ENCODE results near the gene OPRD1. TPM values are rescaled to one million over a fixed set of nuclear protein-coding genes. Genes with fewer than 3 reads are reported as not detected.

The OPRD1 gene
- polyA plus RNA-seq, 1 of the 3 experiments (the other 2 are of a cell fraction), result 0.07 TPM

DNA sequence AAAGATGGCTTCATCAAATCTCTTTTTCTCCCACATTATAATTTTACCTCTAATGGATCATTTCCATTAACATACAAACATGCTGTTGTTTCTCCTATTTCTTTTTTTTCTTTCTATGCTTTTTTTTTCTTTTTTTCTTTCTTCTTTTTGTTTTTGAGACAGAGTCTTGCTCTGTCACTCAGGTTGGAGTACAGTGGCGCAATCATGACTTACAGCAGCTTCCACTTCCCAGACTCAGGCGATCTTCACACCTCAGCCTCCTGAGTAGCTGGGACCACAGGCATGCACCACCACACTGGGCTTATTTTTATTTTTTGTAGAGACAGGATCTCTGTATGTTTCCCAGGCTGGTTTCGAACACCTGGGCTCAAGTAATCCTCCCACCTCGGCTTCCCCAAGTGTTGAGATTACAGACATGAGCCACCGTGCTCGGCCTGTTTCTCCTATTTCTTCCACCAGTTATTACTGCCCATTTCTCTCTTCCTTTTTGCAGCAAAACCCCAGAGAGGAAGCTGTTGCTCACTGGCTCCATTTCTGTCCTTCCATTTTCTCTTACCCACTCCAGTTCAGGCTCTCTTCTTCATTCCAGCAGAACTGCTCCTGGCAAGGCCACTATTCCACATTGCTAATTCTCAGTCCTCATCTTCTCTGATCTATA lies 32.1 kb upstream of the OPRD1 start (continued):
- TF ChIP-seq, protein P1, sequence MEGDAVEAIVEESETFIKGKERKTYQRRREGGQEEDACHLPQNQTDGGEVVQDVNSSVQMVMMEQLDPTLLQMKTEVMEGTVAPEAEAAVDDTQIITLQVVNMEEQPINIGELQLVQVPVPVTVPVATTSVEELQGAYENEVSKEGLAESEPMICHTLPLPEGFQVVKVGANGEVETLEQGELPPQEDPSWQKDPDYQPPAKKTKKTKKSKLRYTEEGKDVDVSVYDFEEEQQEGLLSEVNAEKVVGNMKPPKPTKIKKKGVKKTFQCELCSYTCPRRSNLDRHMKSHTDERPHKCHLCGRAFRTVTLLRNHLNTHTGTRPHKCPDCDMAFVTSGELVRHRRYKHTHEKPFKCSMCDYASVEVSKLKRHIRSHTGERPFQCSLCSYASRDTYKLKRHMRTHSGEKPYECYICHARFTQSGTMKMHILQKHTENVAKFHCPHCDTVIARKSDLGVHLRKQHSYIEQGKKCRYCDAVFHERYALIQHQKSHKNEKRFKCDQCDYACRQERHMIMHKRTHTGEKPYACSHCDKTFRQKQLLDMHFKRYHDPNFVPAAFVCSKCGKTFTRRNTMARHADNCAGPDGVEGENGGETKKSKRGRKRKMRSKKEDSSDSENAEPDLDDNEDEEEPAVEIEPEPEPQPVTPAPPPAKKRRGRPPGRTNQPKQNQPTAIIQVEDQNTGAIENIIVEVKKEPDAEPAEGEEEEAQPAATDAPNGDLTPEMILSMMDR (IDR thresholded peaks at IDR 0.05), result no peak
- TF ChIP-seq RAD21 (IDR thresholded peaks at IDR 0.05; ENCODE audit: low read length), result no peak
- TF ChIP-seq FOXJ3 (CRISPR knock-in tag; IDR thresholded peaks at IDR 0.05), result no peak
- no peak for TF ChIP-seq GABPA (IDR thresholded peaks at IDR 0.05; ENCODE audit: low read depth)
- TF ChIP-seq RXRA (IDR thresholded peaks at IDR 0.05; ENCODE audit: borderline replicate concordance, low read depth), result no peak
- TF ChIP-seq GATA2 (CRISPR knock-in tag; IDR thresholded peaks at IDR 0.05), result no peak
- TF ChIP-seq, protein P2, sequence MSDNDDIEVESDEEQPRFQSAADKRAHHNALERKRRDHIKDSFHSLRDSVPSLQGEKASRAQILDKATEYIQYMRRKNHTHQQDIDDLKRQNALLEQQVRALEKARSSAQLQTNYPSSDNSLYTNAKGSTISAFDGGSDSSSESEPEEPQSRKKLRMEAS (IDR thresholded peaks at IDR 0.05; ENCODE audit: low read depth), result no peak
- no peak for TF ChIP-seq MEF2A (IDR thresholded peaks at IDR 0.05; ENCODE audit: borderline replicate concordance, low read depth)
- no peak for TF ChIP-seq ELF1 (IDR thresholded peaks at IDR 0.05)

DNA sequence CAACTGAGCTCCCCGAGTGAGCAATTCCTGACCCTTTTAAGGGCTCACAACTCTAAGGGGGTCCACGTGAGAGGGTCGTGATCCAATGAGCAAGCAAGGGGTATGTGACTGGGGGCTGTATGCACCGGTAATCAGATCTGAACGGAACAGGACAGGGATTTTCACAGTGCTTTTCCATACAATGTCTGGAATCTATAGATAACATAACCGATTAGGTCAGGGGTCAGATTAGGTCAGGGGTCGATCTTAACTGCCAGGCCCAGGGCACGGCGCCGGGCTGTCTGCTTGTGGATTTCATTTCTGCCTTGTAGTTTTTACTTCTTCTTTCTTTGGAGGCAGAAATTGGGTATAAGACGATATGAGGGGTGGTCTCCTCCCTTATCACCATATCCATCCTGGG lies 30.7 kb upstream of the OPRD1 start:
- 84% methylated on average over 11 of the region's 11 CpGs for WGBS (ENCODE audit: low lambda C conversion rate)
- no peak for TF ChIP-seq CHD2 (IDR thresholded peaks at IDR 0.05; ENCODE audit: low read length, partially characterized antibody)
- TF ChIP-seq, protein P3, sequence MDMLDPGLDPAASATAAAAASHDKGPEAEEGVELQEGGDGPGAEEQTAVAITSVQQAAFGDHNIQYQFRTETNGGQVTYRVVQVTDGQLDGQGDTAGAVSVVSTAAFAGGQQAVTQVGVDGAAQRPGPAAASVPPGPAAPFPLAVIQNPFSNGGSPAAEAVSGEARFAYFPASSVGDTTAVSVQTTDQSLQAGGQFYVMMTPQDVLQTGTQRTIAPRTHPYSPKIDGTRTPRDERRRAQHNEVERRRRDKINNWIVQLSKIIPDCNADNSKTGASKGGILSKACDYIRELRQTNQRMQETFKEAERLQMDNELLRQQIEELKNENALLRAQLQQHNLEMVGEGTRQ (IDR thresholded peaks at IDR 0.05; ENCODE audit: borderline replicate concordance, low read depth, low read length), result no peak
- no peaks in the 10 kb centered on the region for H3K27me3 ChIP-seq (ENCODE audit: insufficient read depth)
- H3K4me3 ChIP-seq (ENCODE audit: low read depth in 2 of 2, low read length in 1 of 2), result no peak overlapping the region
- no peaks in the 10 kb centered on the region for H3K9me2 ChIP-seq
- H4K20me1 ChIP-seq (ENCODE audit: insufficient read depth), result no peaks in the 10 kb centered on the region
- no peak for DNase-seq
- H3K9ac ChIP-seq, result no peak overlapping the region
- POLR2A ChIA-PET, result no interaction called here
- H3F3A ChIP-seq (replicated peaks; ENCODE audit: insufficient read depth), result no peaks in the 10 kb centered on the region
- no peak overlapping the region for H2AFZ ChIP-seq (ENCODE audit: low read depth)
- H3K4me2 ChIP-seq, result no peak overlapping the region
- no peaks in the 10 kb centered on the region for H3K79me2 ChIP-seq (ENCODE audit: insufficient read depth)
- no peaks in the 10 kb centered on the region for H3K36me3 ChIP-seq (replicated peaks in 1 of 2; ENCODE audit: control insufficient read depth in 1 of 2, insufficient read depth in 2 of 2, low read length in 1 of 2)
- CTCF ChIA-PET, result interaction anchor here (39.4 kb wide), 1 partner anchor 94 kb away, joined by 894 read pairs; no protein-coding TSS in a partner anchor
- no peak overlapping the region for H3K27ac ChIP-seq (ENCODE audit: low read depth in 2 of 2, low read length in 1 of 2)
- no peaks in the 10 kb centered on the region for H3K9me3 ChIP-seq
- H3K4me1 ChIP-seq (ENCODE audit: control insufficient read depth in 1 of 2, insufficient read depth in 2 of 2, low read depth in 1 of 2, low read length in 1 of 2), result no peaks in the 10 kb centered on the region; a peak in 1 of 4 replicates

DNA sequence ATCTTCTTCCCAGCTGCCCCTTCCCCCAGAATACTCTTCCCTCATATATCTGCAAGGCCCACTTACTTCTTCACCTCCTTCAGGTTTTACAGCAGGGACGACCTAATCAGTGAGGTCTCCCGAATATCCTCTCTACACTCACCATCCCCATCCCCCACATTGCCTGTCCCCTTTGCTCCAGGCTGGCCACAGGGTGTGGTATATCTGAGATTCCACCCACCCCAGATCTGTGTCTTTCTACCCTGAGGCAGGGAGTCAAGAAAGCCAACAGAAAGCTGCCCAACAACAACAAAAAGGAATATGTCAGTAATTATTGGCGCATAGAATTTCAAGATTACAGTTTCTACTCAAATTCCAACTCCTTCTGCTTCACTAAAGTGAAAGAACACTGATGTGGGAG lies 30.0 kb upstream of the OPRD1 start:
- no peak overlapping the region for H3K4me3 ChIP-seq (ENCODE audit: low read depth in 2 of 2, low read length in 1 of 2)
- H3K27ac ChIP-seq (ENCODE audit: low read depth in 2 of 2, low read length in 1 of 2), result no peak overlapping the region
- H3F3A ChIP-seq (replicated peaks; ENCODE audit: insufficient read depth), result no peaks in the 10 kb centered on the region
- no peaks in the 10 kb centered on the region for H3K79me2 ChIP-seq (ENCODE audit: insufficient read depth)
- 86% methylated on average over 3 of the region's 3 CpGs for WGBS (ENCODE audit: low lambda C conversion rate)
- H3K9me2 ChIP-seq, result no peaks in the 10 kb centered on the region
- H4K20me1 ChIP-seq (ENCODE audit: insufficient read depth), result no peaks in the 10 kb centered on the region
- no peak for DNase-seq
- no peaks in the 10 kb centered on the region; a peak in 1 of 4 replicates for H3K4me1 ChIP-seq (ENCODE audit: control insufficient read depth in 1 of 2, insufficient read depth in 2 of 2, low read depth in 1 of 2, low read length in 1 of 2)
- H3K4me2 ChIP-seq, result no peak overlapping the region
- no peak overlapping the region for H2AFZ ChIP-seq (ENCODE audit: low read depth)
- H3K9me3 ChIP-seq, result no peaks in the 10 kb centered on the region
- TF ChIP-seq CHD2 (IDR thresholded peaks at IDR 0.05; ENCODE audit: low read length, partially characterized antibody), result no peak
- TF ChIP-seq, protein P4, sequence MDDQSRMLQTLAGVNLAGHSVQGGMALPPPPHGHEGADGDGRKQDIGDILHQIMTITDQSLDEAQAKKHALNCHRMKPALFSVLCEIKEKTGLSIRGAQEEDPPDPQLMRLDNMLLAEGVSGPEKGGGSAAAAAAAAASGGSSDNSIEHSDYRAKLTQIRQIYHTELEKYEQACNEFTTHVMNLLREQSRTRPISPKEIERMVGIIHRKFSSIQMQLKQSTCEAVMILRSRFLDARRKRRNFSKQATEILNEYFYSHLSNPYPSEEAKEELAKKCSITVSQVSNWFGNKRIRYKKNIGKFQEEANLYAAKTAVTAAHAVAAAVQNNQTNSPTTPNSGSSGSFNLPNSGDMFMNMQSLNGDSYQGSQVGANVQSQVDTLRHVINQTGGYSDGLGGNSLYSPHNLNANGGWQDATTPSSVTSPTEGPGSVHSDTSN (IDR thresholded peaks at IDR 0.05), result no peak
- H3K9ac ChIP-seq, result no peak overlapping the region
- CTCF ChIA-PET, result interaction anchor here (1.1 to 39.4 kb wide), 4 partner anchors 14 to 139 kb away, joined by 3 to 894 read pairs (median 4); partner anchors contain the start of gene TAF12
- POLR2A ChIA-PET, result no interaction called here
- H3K36me3 ChIP-seq (replicated peaks in 1 of 2; ENCODE audit: control insufficient read depth in 1 of 2, insufficient read depth in 2 of 2, low read length in 1 of 2), result no peaks in the 10 kb centered on the region
- no peaks in the 10 kb centered on the region for H3K27me3 ChIP-seq (ENCODE audit: insufficient read depth)
